Left colon (tissue), 2 donors: ENCODE results near the gene NEDD9. TPM values are rescaled to one million over a fixed set of nuclear protein-coding genes. Genes with fewer than 3 reads are reported as not detected.

Experiments used
- ATAC-seq: fragments of 200-7000 bp; cut with Tn5 transposase; one replicate; pipeline ENCODE4 v1.9.1; 2020; ENCODE audit warnings: mild to moderate bottlenecking, moderate library complexity
- DNase-seq, 2 donors: peaks; one replicate each; pipeline ENCODE4 v3.0.0-alpha.2; 2020
- intact Hi-C, 2 donors: fragments of 100-400 bp; cut with DNase I in 1 of 2; cut with micrococcal nuclease in 1 of 2; formaldehyde crosslinking; loops; one replicate each; pipeline versions ENCODE4 v1.11.2 to v1.14.0; 2022; cut with DNase I, micrococcal nuclease
- total RNA-seq, 2 donors: library from RNA; stranded (reverse); fragmentation: NEBNext Ultra II Directional; extraction: Animal tissue kit (Norgen Biotek cat#: 25700); gene quantifications; one replicate each; pipeline ENCODE4 v1.2.1, GENCODE V29; 2021
- donor health status: DM: no; HTN: no; CAD: no.
- donor health status: DM: yes; HTN: yes; CAD: no.

The NEDD9 gene
- total RNA-seq, 2 donors from 2014 or later: 58.9 to 84.8 TPM

GRCh38 chr6:11140056-11140455, 92.4 kb downstream of the NEDD9 start:
- intact Hi-C loops: no loop called here
- ATAC-seq (no peak), DNase-seq (no peak)

GRCh38 chr6:11139051-11139960, 93.2 kb downstream of the NEDD9 start:
- DNase-seq (no peak), ATAC-seq (no peak)
- intact Hi-C loops: no loop called here

- DNase-seq (no peak), ATAC-seq (no peak)
- intact Hi-C loops: no loop called here
Observed at GRCh38 chr6:11136809-11137208, 95.7 kb downstream of the NEDD9 start.

Other genes with a start within 250 kb of the NEDD9 start
- gene ELOVL2, start 188.4 kb downstream of the NEDD9 start, total RNA-seq: under 1 TPM in 1 of 2 donors, not detected in 1; 0.14 TPM
- gene SMIM13, start 138.8 kb downstream of the NEDD9 start, total RNA-seq: 1 to 10 TPM; 5.1 to 5.5 TPM
- gene ERVFRD-1, start 120.9 kb downstream of the NEDD9 start, total RNA-seq: under 1 TPM; 0.09 to 0.14 TPM